PFSK-1 (cell line): ENCODE measurements around the gene ZFYVE21.
A peak's percentile ranks its signal among the peaks of the same experiment; 100 is the strongest.

ENCODE experiments used
- FOXP2 ChIP-seq: optimal IDR thresholded peaks from 2 replicates; pipeline ENCODE3; 2011; ENCODE audit warnings: borderline replicate concordance, control low read depth, inconsistent platforms; ENCODE audit not compliant: insufficient read depth; ENCODE audit errors: extremely low read length, extremely low read depth
- POLR2AphosphoS5 ChIP-seq: IDR thresholded peaks from 2 replicates; pipeline ENCODE4 v1.6.1; 2012; ENCODE audit warnings: low read depth, mild to moderate bottlenecking, control low read depth, low read length, moderate library complexity
- REST ChIP-seq, 2 experiments: IDR thresholded peaks; 2 replicates each; pipeline versions ENCODE4 v1.6.1 to v1.8.0; 2011 to 2012; ENCODE audit warnings: low read depth in 2 of 2, low read length in 2 of 2, control low read depth in 1 of 2, inconsistent platforms in 1 of 2, mild to moderate bottlenecking in 1 of 2, moderate library complexity in 1 of 2; ENCODE audit not compliant: insufficient read depth in 1 of 2
- SIN3A ChIP-seq: IDR thresholded peaks from 2 replicates; pipeline ENCODE4 v1.6.1; 2012; ENCODE audit warnings: mild to moderate bottlenecking, low read length, moderate library complexity, borderline replicate concordance; ENCODE audit not compliant: insufficient read depth
- TAF1 ChIP-seq: IDR thresholded peaks from 2 replicates; pipeline ENCODE4 v1.6.1; 2012; ENCODE audit warnings: low read length, control low read depth, borderline replicate concordance; ENCODE audit not compliant: insufficient read depth

The ZFYVE21 gene

GRCh38 chr14:103697206-103697602, 18.4 kb upstream of the ZFYVE21 start:
- TF ChIP-seq POLR2AphosphoS5, result 0 out of 2 replicates have a peak, but pooled peaks have one; percentile 10
- no peak for TF ChIP-seq FOXP2

- TF ChIP-seq FOXP2 (no peak), POLR2AphosphoS5 (0 out of 2 replicates have a peak, but pooled peaks have one; percentile 9)
Measured at GRCh38 chr14:103697603-103698379, 17.8 kb upstream of the ZFYVE21 start.

GRCh38 chr14:103698380-103699260, 17.0 kb upstream of the ZFYVE21 start:
- TF ChIP-seq TAF1 (no peak), FOXP2 (no peak), SIN3A (no peak), REST (IDR thresholded peaks at IDR 0.05; ENCODE audit: insufficient read depth in 1 of 2, low read depth in 2 of 2, low read length in 2 of 2) (no peak), POLR2AphosphoS5 (0 out of 2 replicates have a peak, but pooled peaks have one; percentile 23)

- TF ChIP-seq TAF1, result no peak
- TF ChIP-seq FOXP2, result no peak
- TF ChIP-seq REST (IDR thresholded peaks at IDR 0.05; ENCODE audit: insufficient read depth in 1 of 2, low read depth in 2 of 2, low read length in 2 of 2), result no peak
- TF ChIP-seq SIN3A, result no peak
- no peak for TF ChIP-seq POLR2AphosphoS5
Measured at GRCh38 chr14:103699261-103699661, 16.3 kb upstream of the ZFYVE21 start.

GRCh38 chr14:103699901-103700752, 15.5 kb upstream of the ZFYVE21 start:
- no peak for TF ChIP-seq REST (IDR thresholded peaks at IDR 0.05; ENCODE audit: insufficient read depth in 1 of 2, low read depth in 2 of 2, low read length in 2 of 2)
- no peak for TF ChIP-seq TAF1
- no peak for TF ChIP-seq FOXP2
